H1 (cell line): ENCODE measurements around the gene SLC1A1. TPM values are rescaled to one million over a fixed set of nuclear protein-coding genes. Genes with fewer than 3 reads are reported as not detected.

Experiments
- CTCF ChIA-PET: fragments of 300-600 bp; sonication (Branson Sonifier 250); formaldehyde crosslinking; loops from one replicate; lab custom pipeline; 2021; ENCODE audit not compliant: partially characterized antibody; lab: Charles Lee
- POLR2A ChIA-PET: fragments of 300-600 bp; sonication (Branson Sonifier 250); formaldehyde crosslinking; loops from one replicate; lab custom pipeline; 2021; ENCODE audit warnings: inconsistent platforms; ENCODE audit not compliant: partially characterized antibody; lab: Charles Lee
- DNase-seq, 2 experiments: peaks; one replicate each; pipeline versions ENCODE4 v3.0.0 to v3.0.0-alpha.2; 2010 to 2022; ENCODE audit warnings: low spot score in 2 of 2, low read depth in 1 of 2, mixed read lengths in 1 of 2
- FAIRE-seq: peaks from 2 replicates; lab custom pipeline; 2011; peaks lifted over from hg19 to GRCh38; lab: Jason Lieb, UNC
- H2AFZ ChIP-seq: 2 replicates; pipeline ENCODE4 v1.8.1; 2012; ENCODE audit warnings: low read length, inconsistent platforms
- H2AK5ac ChIP-seq: 2 replicates; pipeline ENCODE4 v1.6.1; 2013; ENCODE audit warnings: low read depth, low read length
- H2BK120ac ChIP-seq: replicated peaks from 2 replicates; pipeline ENCODE3; 2013; ENCODE audit warnings: low read depth, low read length, inconsistent platforms
- H2BK12ac ChIP-seq: 2 replicates; pipeline ENCODE4 v1.6.1; 2013; ENCODE audit warnings: low read depth, low read length
- H2BK15ac ChIP-seq: 2 replicates; pipeline ENCODE4 v1.6.1; 2013; ENCODE audit warnings: low read length
- H2BK20ac ChIP-seq: 2 replicates; pipeline ENCODE4 v1.6.1; 2013; ENCODE audit warnings: low read length
- H2BK5ac ChIP-seq: 2 replicates; pipeline ENCODE4 v1.6.1; 2013; ENCODE audit warnings: low read depth, low read length
- H3K14ac ChIP-seq: 2 replicates; pipeline ENCODE4 v1.6.1; 2013; ENCODE audit warnings: inconsistent platforms; ENCODE audit not compliant: insufficient read length
- H3K18ac ChIP-seq: 2 replicates; pipeline ENCODE4 v1.6.1; 2013; ENCODE audit warnings: low read length; ENCODE audit errors: extremely low read depth
- H3K23ac ChIP-seq: 2 replicates; pipeline ENCODE4 v1.6.1; 2013; ENCODE audit warnings: inconsistent platforms; ENCODE audit not compliant: insufficient read length
- H3K23me2 ChIP-seq: 2 replicates; pipeline ENCODE4 v1.6.1; 2013; ENCODE audit warnings: low read depth, low read length
- H3K27ac ChIP-seq: 2 replicates; pipeline ENCODE4 v1.6.1; 2011; ENCODE audit warnings: low read depth, low read length, inconsistent platforms
- H3K27me3 ChIP-seq, 4 experiments: replicated peaks in 1 of 4; 1 replicate in 1 of 4; 2 replicates in 3 of 4; pipeline versions ENCODE4 v1.6.1 to v1.8.1; 2011 to 2013; ENCODE audit warnings: low read length in 3 of 4, mild to moderate bottlenecking in 3 of 4, inconsistent platforms in 2 of 4, mixed read lengths in 2 of 4, moderate library complexity in 1 of 4; ENCODE audit not compliant: control insufficient read depth in 3 of 4, insufficient read depth in 3 of 4; ENCODE audit errors: extremely low read depth in 1 of 4
- H3K36me3 ChIP-seq, 4 experiments: 2 replicates each; pipeline versions ENCODE4 v1.6.1 to v1.8.1; 2011 to 2013; ENCODE audit warnings: mild to moderate bottlenecking in 4 of 4, low read length in 3 of 4, moderate library complexity in 2 of 4, control low read depth in 1 of 4, inconsistent platforms in 1 of 4; ENCODE audit not compliant: insufficient read depth in 4 of 4, control insufficient read depth in 2 of 4
- H3K4ac ChIP-seq: replicated peaks from 2 replicates; pipeline ENCODE3; 2013; ENCODE audit warnings: low read length, low read depth, mixed read lengths, inconsistent platforms; ENCODE audit not compliant: insufficient read length
- H3K4me1 ChIP-seq, 4 experiments: replicated peaks in 1 of 4; 1 replicate in 1 of 4; 2 replicates in 3 of 4; pipeline versions ENCODE4 v1.6.1 to v1.8.1; 2011 to 2013; ENCODE audit warnings: low read length in 3 of 4, inconsistent platforms in 2 of 4, mixed read lengths in 1 of 4; ENCODE audit not compliant: insufficient read depth in 4 of 4, control insufficient read depth in 3 of 4
- H3K4me2 ChIP-seq, 2 experiments: 2 replicates each; pipeline versions ENCODE4 v1.6.1 to v1.8.1; 2011 to 2013; ENCODE audit warnings: low read depth in 2 of 2, low read length in 2 of 2, control low read depth in 1 of 2, inconsistent platforms in 1 of 2, mild to moderate bottlenecking in 1 of 2; ENCODE audit not compliant: insufficient read depth in 1 of 2
- H3K4me3 ChIP-seq, 4 experiments: fragments of 200-600, 300-600 bp in 1 of 4; sonication (generic), shearing (Covaris generic), sonication (Bioruptor Twin) in 1 of 4; 2 replicates each; pipeline versions ENCODE4 v1.5.1 to v1.8.1; 2011 to 2016; ENCODE audit warnings: low read length in 4 of 4, low read depth in 3 of 4, control low read depth in 2 of 4, inconsistent platforms in 2 of 4, mild to moderate bottlenecking in 2 of 4, mixed read lengths in 1 of 4, moderate library complexity in 1 of 4; ENCODE audit not compliant: insufficient read depth in 2 of 4; ENCODE audit errors: extremely low read depth in 1 of 4
- H3K56ac ChIP-seq: replicated peaks from 2 replicates; pipeline ENCODE3; 2013; ENCODE audit warnings: low read depth, mild to moderate bottlenecking, mixed read lengths, low read length, inconsistent platforms; ENCODE audit not compliant: insufficient read length
- H3K79me1 ChIP-seq: 2 replicates; pipeline ENCODE4 v1.6.1; 2013; ENCODE audit warnings: low read depth, low read length, control low read depth
- H3K79me2 ChIP-seq, 2 experiments: 2 replicates each; pipeline versions ENCODE4 v1.6.1 to v1.8.1; 2012 to 2013; ENCODE audit warnings: low read length in 2 of 2, mild to moderate bottlenecking in 2 of 2, inconsistent platforms in 1 of 2; ENCODE audit not compliant: insufficient read depth in 2 of 2, control insufficient read depth in 1 of 2
- H3K9ac ChIP-seq, 4 experiments: replicated peaks in 1 of 4; 1 replicate in 1 of 4; 2 replicates in 3 of 4; pipeline versions ENCODE4 v1.6.1 to v1.8.1; 2011 to 2013; ENCODE audit warnings: low read depth in 3 of 4, low read length in 3 of 4, control low read depth in 2 of 4, mild to moderate bottlenecking in 2 of 4, moderate library complexity in 2 of 4, inconsistent platforms in 1 of 4; ENCODE audit errors: extremely low read depth in 1 of 4
- H3K9me3 ChIP-seq, 2 experiments: 2 replicates each; pipeline versions ENCODE4 v1.6.1 to v1.8.1; 2012 to 2013; ENCODE audit warnings: mild to moderate bottlenecking in 2 of 2, moderate library complexity in 2 of 2, control low read depth in 1 of 2, inconsistent platforms in 1 of 2, low read depth in 1 of 2, low read length in 1 of 2, mixed read lengths in 1 of 2; ENCODE audit not compliant: insufficient read depth in 2 of 2
- H4K20me1 ChIP-seq, 2 experiments: replicated peaks in 1 of 2; 2 replicates each; pipeline versions ENCODE3 to v1.8.1; 2011 to 2013; ENCODE audit warnings: inconsistent platforms in 2 of 2, low read length in 2 of 2, mild to moderate bottlenecking in 1 of 2; ENCODE audit not compliant: insufficient read depth in 2 of 2, control insufficient read depth in 1 of 2
- H4K5ac ChIP-seq: 2 replicates; pipeline ENCODE4 v1.6.1; 2013; ENCODE audit warnings: low read length, low read depth, mixed read lengths, inconsistent platforms; ENCODE audit not compliant: insufficient read length
- H4K8ac ChIP-seq: 2 replicates; pipeline ENCODE4 v1.8.0; 2013; ENCODE audit warnings: mild to moderate bottlenecking, moderate library complexity, low read length, inconsistent platforms; ENCODE audit not compliant: insufficient read depth; ENCODE audit errors: extremely low read depth
- H4K91ac ChIP-seq: replicated peaks from 2 replicates; pipeline ENCODE3; 2013; ENCODE audit warnings: low read length, mixed read lengths, inconsistent platforms; ENCODE audit not compliant: insufficient read length
- WGBS, 2 experiments: shearing (Covaris generic) in 1 of 2; methylation state at CpG; one replicate each; pipeline versions ENCODE4 v1.1.6 to v1.1.7; 2013 to 2015; ENCODE audit warnings: low lambda C conversion rate in 2 of 2, mixed read lengths in 2 of 2, inconsistent platforms in 1 of 2, low coverage in 1 of 2, missing lambda C conversion rate in 1 of 2; ENCODE audit not compliant: insufficient replicate concordance in 2 of 2, insufficient coverage in 1 of 2, insufficient read length in 1 of 2; ENCODE audit errors: extremely low coverage in 1 of 2, missing lambda C conversion rate in 1 of 2; 5-methylcytosine and 5-hydroxymethylcytosine counted together
- polyA plus RNA-seq, 7 experiments: library from polyadenylated mRNA; depleted of rRNA in 3 of 7; stranded (reverse) in 5 of 7; unstranded in 2 of 7; fragments of >200 nt in 5 of 7; fragments of 200-250 nt in 2 of 7; gene quantifications; 1 replicate in 5 of 7; 2 replicates in 1 of 7; 4 replicates in 1 of 7; pipeline versions ENCODE4 v1.2.1 to v1.2.3, GENCODE V29; 2011 to 2013; ENCODE audit warnings: missing spikeins in 2 of 7, mixed read lengths in 2 of 7
- total RNA-seq: library from RNA; stranded (reverse); fragmentation: NEBNext Ultra II Directional; extraction: Animal tissue kit (Norgen Biotek cat#: 25700); gene quantifications from 2 replicates; pipeline ENCODE4 v1.2.1, GENCODE V29; 2021

Gene SLC1A1
- total and polyA plus RNA-seq, 2 of the 8 experiments (the other 6 are each of a cell fraction or from before 2014, with no cell fraction given), result 4.7 to 11.7 TPM

GRCh38 chr9:4464911-4465513 lies 25.3 kb upstream of the SLC1A1 start:
- Histone ChIP-seq H3K4me1 (no peaks in the 10 kb centered on the region), H3K9me3 (peaks cover 9% of the 10 kb centered on the region in 2 experiments), H2BK20ac (no peak overlapping the region), H3K4ac (no peak overlapping the region), H3K23ac (no peak overlapping the region), H3K4me2 (no peak overlapping the region), H2BK120ac (no peak overlapping the region), H4K91ac (no peak overlapping the region), H2AFZ (no peak overlapping the region), H3K14ac (no peak overlapping the region), H4K20me1 (no peaks in the 10 kb centered on the region), H2BK12ac (no peak overlapping the region), H3K27me3 (no peaks in the 10 kb centered on the region), H2AK5ac (no peak overlapping the region), H3K27ac (no peak overlapping the region), H3K56ac (no peak overlapping the region), H3K79me2 (no peaks in the 10 kb centered on the region), H3K9ac (no peak overlapping the region), H3K4me3 (no peak overlapping the region), H3K79me1 (no peaks in the 10 kb centered on the region), H2BK15ac (no peak overlapping the region), H2BK5ac (no peak overlapping the region), H3K18ac (no peak overlapping the region), H3K23me2 (no peaks in the 10 kb centered on the region), H4K5ac (no peak overlapping the region), H4K8ac (no peak overlapping the region), H3K36me3 (no peaks in the 10 kb centered on the region)
- DNase-seq (no peak), FAIRE-seq (no peak)
- ChIA-PET POLR2A (no interaction called here), CTCF (no interaction called here)
- WGBS, 2 experiments, result 93% methylated on average over 11 of the region's 11 CpGs; no CpG with 5 or more reads in 1 of the 2 experiments
